Ovary (tissue), 9 donors: ENCODE results near the gene KRTAP5-2. TPM values are rescaled to one million over a fixed set of nuclear protein-coding genes. Genes with fewer than 3 reads are reported as not detected.
"Not testable (repeated sequence)": the region's sequence is repeated elsewhere in the genome, so short reads cannot be mapped to it uniquely, and the experiment has no call there.

Experiments
- DNase-seq, 5 donors: peaks; one replicate each; pipeline ENCODE4 v3.0.0-alpha.2; 2019 to 2020
- H3K27ac ChIP-seq, 2 donors: fragments of 200-600 bp; one replicate each; pipeline versions ENCODE4 v1.5.1 to v1.8.0; 2019 to 2022
- H3K27me3 ChIP-seq: fragments of 200-600 bp; one replicate; pipeline ENCODE4 v1.8.0; 2022
- H3K36me3 ChIP-seq: fragments of 200-600 bp; sonication (generic); one replicate; pipeline ENCODE4 v1.5.1; 2019
- H3K4me1 ChIP-seq: one replicate; pipeline ENCODE4 v1.8.1; 2013; ENCODE audit warnings: mild to moderate bottlenecking, moderate library complexity; ENCODE audit not compliant: insufficient read depth
- H3K4me3 ChIP-seq: fragments of 200-600 bp; sonication (generic); one replicate; pipeline ENCODE4 v1.5.1; 2017
- H3K9me3 ChIP-seq, 2 donors: fragments of 200-600 bp in 1 of 2; sonication (generic) in 1 of 2; one replicate each; pipeline versions ENCODE4 v1.5.1 to v1.8.1; 2013 to 2019; ENCODE audit warnings: mild to moderate bottlenecking in 1 of 2, moderate library complexity in 1 of 2
- CTCF ChIP-seq, 3 donors: fragments of 450-650 bp in 2 of 3; fragments of 200-600 bp in 1 of 3; IDR thresholded peaks; one replicate each; pipeline versions ENCODE4 v1.5.1 to v1.8.0; 2016 to 2022; ENCODE audit warnings: antibody characterized with exemption in 3 of 3, mild to moderate bottlenecking in 1 of 3
- EP300 ChIP-seq: sonication (generic); formaldehyde crosslinking; IDR thresholded peaks from one replicate; pipeline ENCODE4 v1.6.1; 2017; ENCODE audit warnings: antibody characterized with exemption
- POLR2A ChIP-seq: fragments of 450-650 bp; IDR thresholded peaks from one replicate; pipeline ENCODE4 v1.6.1; 2017; ENCODE audit warnings: antibody characterized with exemption, mild to moderate bottlenecking, moderate library complexity
- WGBS, 3 donors: extraction: QIAGEN DNeasy Blood & Tissue Kit in 1 of 3; methylation state at CpG; one replicate each; pipeline versions ENCODE4 v1.1.5 to v1.1.7; 2013 to 2017; 5-methylcytosine and 5-hydroxymethylcytosine counted together
- intact Hi-C, 4 donors: fragments of 100-400 bp; cut with DNase I; formaldehyde crosslinking; loops; one replicate each; pipeline versions ENCODE4 v1.11.0 to v1.15.1; 2022 to 2023
- polyA plus RNA-seq, 2 donors: library from polyadenylated mRNA; stranded (reverse); fragments of 200-250 nt in 1 of 2; fragments of 350-450 nt in 1 of 2; fragmentation: Illumina TruSeq in 1 of 2; extraction: RNeasy Lipid Tissue Mini Kit (QIAGEN cat#74804) in 1 of 2; gene quantifications; one replicate each; pipeline ENCODE4 v1.2.3, GENCODE V29; 2013 to 2014
- total RNA-seq, 7 donors: library from RNA; depleted of rRNA in 2 of 7; stranded (reverse); fragments of >200 nt in 2 of 7; fragmentation: NEBNext Ultra II Directional in 3 of 7; extraction: Animal tissue kit (Norgen Biotek cat#: 25700) in 3 of 7; gene quantifications; one replicate each; pipeline versions ENCODE4 v1.1.0 to v1.2.4, GENCODE V29; 2016 to 2023
- donor health status: DM: no; HTN: no; CAD: no; lungs with moderate emphysema.
- donor health status: DM: no; HTN: no; CAD: no.
- donor health status: Bipolar disorder and iron deficiency.
- donor health status: DM: yes; HTN: yes; CAD: no.
- donor health status: DM: no; HTN: no; CAD: no.
- donor health status: DM: yes; HTN: yes; CAD: no.

Gene KRTAP5-2
- total and polyA plus RNA-seq, 9 donors: not detected

- H3K27ac ChIP-seq: no peak overlapping the region
- TF ChIP-seq EP300: no peak
- TF ChIP-seq CTCF (IDR thresholded peaks at IDR 0.05): no peak
- no peak for TF ChIP-seq POLR2A
- no peaks in the 10 kb centered on the region for H3K27me3 ChIP-seq
- no peaks in the 10 kb centered on the region for H3K9me3 ChIP-seq
- H3K4me1 ChIP-seq: no peaks in the 10 kb centered on the region
- 65 to 76% (median 68%) methylated on average over 6 of the region's 6 CpGs for WGBS, 3 donors
- DNase-seq: no peak
- no peaks in the 10 kb centered on the region for H3K36me3 ChIP-seq
- intact Hi-C loops: no loop called here
- H3K4me3 ChIP-seq: no peak overlapping the region
Observed at GRCh38 chr11:1598816-1599215, 722 bp upstream of the KRTAP5-2 start.

GRCh38 chr11:1598406-1598805 is 312 bp upstream of the KRTAP5-2 start:
- H3K9me3 ChIP-seq, H3K27me3 ChIP-seq, intact Hi-C loops: not testable (repeated sequence)

GRCh38 chr11:1597331-1597993 is 632 bp downstream of the KRTAP5-2 start:
- H3K4me1 ChIP-seq: no peaks in the 10 kb centered on the region
- intact Hi-C loops: no loop called here
- no peaks in the 10 kb centered on the region for H3K9me3 ChIP-seq
- TF ChIP-seq CTCF (IDR thresholded peaks at IDR 0.05) (no peak), EP300 (no peak), POLR2A (no peak)
- H3K27ac ChIP-seq: no peak overlapping the region
- no peak for DNase-seq
- H3K27me3 ChIP-seq: no peaks in the 10 kb centered on the region
- 64 to 74% (median 67%) methylated on average over 10 of the region's 10 CpGs for WGBS, 3 donors
- H3K4me3 ChIP-seq: no peak overlapping the region
- H3K36me3 ChIP-seq: no peaks in the 10 kb centered on the region

More at GRCh38 chr11:1598406-1598805, 312 bp upstream of the KRTAP5-2 start:
- H3K4me1 ChIP-seq, H3K4me3 ChIP-seq, H3K36me3 ChIP-seq, DNase-seq, H3K27ac ChIP-seq: not testable (repeated sequence)
- WGBS, 3 donors: 56 to 73% (median 58%) methylated on average over 3 of the region's 3 CpGs

- H3K27ac ChIP-seq, H3K4me3 ChIP-seq, H3K9me3 ChIP-seq, intact Hi-C loops, H3K36me3 ChIP-seq, H3K4me1 ChIP-seq, DNase-seq, H3K27me3 ChIP-seq: not testable (repeated sequence)
- WGBS, 3 donors: 53 to 58% (median 56%) methylated on average over 19 of the region's 19 CpGs
Observed at GRCh38 chr11:1596576-1597121, 1.4 kb downstream of the KRTAP5-2 start.

GRCh38 chr11:1595994-1596575 is 2.0 kb downstream of the KRTAP5-2 start:
- H3K27me3 ChIP-seq, intact Hi-C loops, DNase-seq, H3K27ac ChIP-seq, H3K4me1 ChIP-seq, H3K9me3 ChIP-seq, H3K4me3 ChIP-seq, H3K36me3 ChIP-seq: not testable (repeated sequence)
- WGBS, 3 donors: 41 to 48% (median 44%) methylated on average over 11 of the region's 11 CpGs

- no peaks in the 10 kb centered on the region for H3K9me3 ChIP-seq
- TF ChIP-seq POLR2A (no peak), CTCF (IDR thresholded peaks at IDR 0.05) (no peak), EP300 (no peak)
- intact Hi-C loops: no loop called here
- no peak overlapping the region for H3K4me3 ChIP-seq
- no peak for DNase-seq
- H3K4me1 ChIP-seq: no peaks in the 10 kb centered on the region
- H3K27ac ChIP-seq: no peak overlapping the region
- 11 to 35% (median 21%) methylated on average over 9 of the region's 9 CpGs for WGBS, 3 donors
- H3K36me3 ChIP-seq: no peaks in the 10 kb centered on the region
- H3K27me3 ChIP-seq: no peaks in the 10 kb centered on the region
Observed at GRCh38 chr11:1592628-1593027, 5.5 kb downstream of the KRTAP5-2 start.
